Lower leg skin (tissue), 4 donors: ENCODE data around the gene CTNNA2. TPM values are rescaled to one million over a fixed set of nuclear protein-coding genes. Genes with fewer than 3 reads are reported as not detected.

Experiments
- DNase-seq, 2 donors: peaks; one replicate each; pipeline ENCODE4 v3.0.0-alpha.2; 2019; ENCODE audit warnings: low spot score in 2 of 2
- H3K4me3 ChIP-seq: fragments of 200-600 bp; sonication (generic); 2 replicates; pipeline ENCODE4 v1.5.1; 2017; ENCODE audit warnings: mild to moderate bottlenecking, low read depth; ENCODE audit not compliant: poor library complexity, severe bottlenecking
- CTCF ChIP-seq, 3 donors: fragments of 450-650 bp; IDR thresholded peaks; one replicate each; pipeline ENCODE4 v1.5.1; 2016; ENCODE audit warnings: antibody characterized with exemption in 3 of 3, mild to moderate bottlenecking in 3 of 3, moderate library complexity in 2 of 3
- POLR2A ChIP-seq, 2 donors: fragments of 450-650 bp; IDR thresholded peaks; one replicate each; pipeline ENCODE4 v1.6.1; 2016 to 2017; ENCODE audit warnings: antibody characterized with exemption in 2 of 2, mild to moderate bottlenecking in 1 of 2, moderate library complexity in 1 of 2
- WGBS, 2 donors: methylation state at CpG; one replicate each; pipeline ENCODE4 v1.1.5; 2018; 5-methylcytosine and 5-hydroxymethylcytosine counted together
- intact Hi-C: fragments of 100-400 bp; cut with DNase I; formaldehyde crosslinking; loops from one replicate; pipeline ENCODE4 v1.15.0; 2023; ENCODE audit warnings: low total_unique reads
- total RNA-seq, 4 donors: library from RNA; depleted of rRNA; stranded (reverse); fragments of >200 nt; gene quantifications; one replicate each; pipeline ENCODE4 v1.1.0, GENCODE V29; 2016

Gene CTNNA2
- total RNA-seq, 4 donors from 2014 or later, result not detected

GRCh38 chr2:79936715-79937114 is 423.9 kb downstream of the CTNNA2 start:
- intact Hi-C loops, result no loop called here
- no peak overlapping the region for H3K4me3 ChIP-seq
- TF ChIP-seq POLR2A (IDR thresholded peaks at IDR 0.05) (no peak), CTCF (IDR thresholded peaks at IDR 0.05) (no peak)
- WGBS, 2 donors, result 76 to 91% methylated on average over 3 of the region's 3 CpGs
- DNase-seq, result no peak

- TF ChIP-seq CTCF (IDR thresholded peaks at IDR 0.05), result no peak
- TF ChIP-seq POLR2A (IDR thresholded peaks at IDR 0.05), result no peak
- no peak overlapping the region for H3K4me3 ChIP-seq
- DNase-seq, result no peak
- WGBS, 2 donors, result 92 to 95% methylated on average over 1 of the region's 1 CpG
- intact Hi-C loops, result no loop called here
Observed at GRCh38 chr2:79938648-79939047, 425.8 kb downstream of the CTNNA2 start.

- no peak for DNase-seq
- intact Hi-C loops, result no loop called here
- 88 to 92% methylated on average over 2 of the region's 2 CpGs for WGBS, 2 donors
- no peak overlapping the region for H3K4me3 ChIP-seq
- no peak for TF ChIP-seq CTCF (IDR thresholded peaks at IDR 0.05)
- TF ChIP-seq POLR2A (IDR thresholded peaks at IDR 0.05), result no peak
Observed at GRCh38 chr2:79940364-79940763, 427.5 kb downstream of the CTNNA2 start.

GRCh38 chr2:79941179-79941578 is 428.3 kb downstream of the CTNNA2 start:
- DNase-seq, result no peak
- TF ChIP-seq CTCF (IDR thresholded peaks at IDR 0.05), result no peak
- TF ChIP-seq POLR2A (IDR thresholded peaks at IDR 0.05), result no peak
- H3K4me3 ChIP-seq, result no peak overlapping the region
- WGBS, 2 donors, result 77 to 91% methylated on average over 2 of the region's 2 CpGs
- intact Hi-C loops, result no loop called here

- no peak for DNase-seq
- no peak overlapping the region for H3K4me3 ChIP-seq
- 80 to 84% methylated on average over 1 of the region's 1 CpG for WGBS, 2 donors
- no peak for TF ChIP-seq CTCF (IDR thresholded peaks at IDR 0.05)
- TF ChIP-seq POLR2A (IDR thresholded peaks at IDR 0.05), result no peak
- intact Hi-C loops, result no loop called here
Observed at GRCh38 chr2:79944205-79944604, 431.4 kb downstream of the CTNNA2 start.

- TF ChIP-seq CTCF (IDR thresholded peaks at IDR 0.05) (no peak), POLR2A (IDR thresholded peaks at IDR 0.05) (no peak)
- DNase-seq, result no peak
- 73 to 74% methylated on average over 5 of the region's 5 CpGs for WGBS, 2 donors
- intact Hi-C loops, result no loop called here
- H3K4me3 ChIP-seq, result no peak overlapping the region
Observed at GRCh38 chr2:79945653-79946445, 433.0 kb downstream of the CTNNA2 start.
